Ramos (cell line): ENCODE measurements around the gene TFCP2L1.
"Not testable (repeated sequence)": the region's sequence is repeated elsewhere in the genome, so short reads cannot be mapped to it uniquely, and the experiment has no call there.

Source experiments
- in situ Hi-C: fragments of 300-500 bp; cut with MboI; formaldehyde crosslinking; loops from one replicate; pipeline ENCODE4 v1.14.3; 2022; ENCODE audit warnings: low sequenced_read_pairs; ENCODE audit not compliant: unreplicated experiment

TFCP2L1 gene

DNA sequence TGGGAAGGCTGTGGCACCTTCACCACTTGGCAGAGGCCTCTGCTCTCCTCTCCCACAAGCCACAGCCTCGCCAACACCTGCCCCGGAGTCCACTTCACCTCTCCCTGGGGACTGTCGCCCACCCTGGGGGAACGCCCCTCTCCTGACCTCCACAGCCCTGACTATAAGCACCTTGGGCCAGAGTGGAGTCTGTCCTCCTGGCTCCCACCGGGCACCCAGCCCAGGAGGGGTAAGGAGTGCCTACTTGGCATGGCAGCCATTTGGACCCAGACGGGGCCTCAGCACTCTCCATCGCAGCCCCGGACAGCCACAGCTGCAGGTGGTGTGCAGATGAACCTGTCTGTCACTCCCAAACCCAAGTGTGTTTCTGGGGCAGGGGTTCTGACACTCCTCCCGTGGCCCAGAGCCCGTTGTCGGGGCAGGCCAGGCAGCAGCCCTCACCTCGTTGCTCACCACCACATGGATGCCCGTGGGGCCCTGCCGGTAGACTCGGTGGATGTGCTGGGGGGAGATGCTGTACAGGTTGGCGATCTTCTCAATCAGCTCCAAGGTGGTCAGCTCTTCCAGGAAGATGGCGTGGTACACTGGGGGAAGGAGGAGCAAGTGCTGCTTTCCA is 53.5 kb downstream of the TFCP2L1 start:
- in situ Hi-C loops, result no loop called here

- in situ Hi-C loops, result no loop called here
Observed at GRCh38 chr2:121228521-121228920, 56.5 kb downstream of the TFCP2L1 start.

GRCh38 chr2:121227381-121228144 is 57.4 kb downstream of the TFCP2L1 start:
- in situ Hi-C loops, result not testable (repeated sequence)

GRCh38 chr2:121225681-121226080 is 59.3 kb downstream of the TFCP2L1 start:
- in situ Hi-C loops, result not testable (repeated sequence)

DNA sequence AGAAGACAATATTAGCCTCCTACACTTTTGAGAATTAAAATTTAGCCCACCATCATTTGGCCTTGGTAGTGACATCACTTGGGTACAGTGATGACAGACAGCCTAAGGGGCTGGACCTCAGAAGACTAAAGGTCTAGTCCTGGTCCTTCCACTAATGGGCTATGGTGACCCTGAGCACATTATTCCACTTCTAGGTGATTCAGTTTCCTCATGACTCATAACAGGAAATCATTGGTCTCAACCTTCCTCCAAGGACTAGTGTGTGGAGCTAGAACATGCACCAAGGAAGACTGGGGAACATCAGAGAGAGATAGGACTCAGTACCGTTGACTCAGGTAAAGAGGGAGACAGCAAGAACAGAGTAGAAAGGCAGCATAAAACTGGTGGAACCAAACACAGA is 64.0 kb downstream of the TFCP2L1 start:
- in situ Hi-C loops, result no loop called here

- in situ Hi-C loops, result no loop called here
Observed at GRCh38 chr2:121219866-121220265, 65.1 kb downstream of the TFCP2L1 start.

- in situ Hi-C loops, result no loop called here
Observed at GRCh38 chr2:121218386-121218938, 66.5 kb downstream of the TFCP2L1 start.

GRCh38 chr2:121217627-121218026 is 67.4 kb downstream of the TFCP2L1 start:
- in situ Hi-C loops, result no loop called here

- in situ Hi-C loops, result no loop called here
Observed at GRCh38 chr2:121214296-121214695, 70.7 kb downstream of the TFCP2L1 start.

DNA sequence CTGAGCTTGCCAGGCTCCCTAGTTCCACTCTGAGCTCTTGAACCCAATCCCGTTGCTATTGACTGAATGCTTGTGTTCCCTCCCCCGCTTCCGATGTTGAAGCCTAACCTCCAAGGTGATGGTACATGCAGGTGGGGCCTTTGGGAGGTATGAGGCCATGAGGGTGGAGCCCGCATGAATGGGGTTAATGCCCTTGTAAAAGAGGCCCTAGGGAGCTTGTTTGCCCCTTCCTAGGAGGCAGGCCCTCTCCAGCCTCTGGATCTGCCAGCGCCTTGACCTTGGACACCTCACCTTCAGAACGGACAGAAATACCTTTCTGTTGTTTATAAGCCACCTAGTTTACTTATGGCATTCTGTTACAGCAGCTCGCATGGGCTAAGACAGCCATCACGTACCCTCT is 71.6 kb downstream of the TFCP2L1 start:
- in situ Hi-C loops, result no loop called here

DNA sequence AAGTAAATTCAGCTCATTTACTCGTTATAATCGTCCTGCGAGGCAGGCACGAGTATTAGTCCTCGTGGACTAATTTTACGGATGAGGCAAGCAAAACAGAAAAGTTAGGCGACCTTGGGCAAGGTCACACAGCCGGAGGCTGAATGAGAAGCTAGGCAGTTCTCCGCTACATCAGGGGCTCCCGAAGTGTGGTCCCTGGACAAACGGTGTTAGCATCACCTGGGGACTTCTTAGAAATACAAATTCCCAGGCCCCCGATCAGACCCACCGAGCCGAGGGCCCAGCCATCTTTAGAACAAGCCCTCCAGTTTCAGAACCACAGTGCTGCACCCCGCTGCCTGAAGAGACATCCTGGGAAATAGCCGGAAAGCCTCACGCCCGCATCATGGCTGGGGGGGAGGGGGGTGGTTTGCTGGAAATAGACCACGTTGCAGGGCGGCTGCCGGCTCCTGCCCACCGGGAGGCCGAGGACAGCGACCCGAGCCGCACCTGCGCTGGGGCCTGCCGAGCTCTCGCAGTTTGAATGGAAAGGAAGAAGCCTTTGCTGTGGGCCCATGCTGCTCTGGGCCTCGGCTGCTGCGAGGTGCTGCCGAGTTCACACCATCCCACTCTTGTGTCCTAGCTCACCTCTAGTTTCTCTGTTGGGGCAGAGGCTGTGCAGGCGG is 72.2 kb downstream of the TFCP2L1 start:
- in situ Hi-C loops, result no loop called here

- in situ Hi-C loops, result no loop called here
Observed at GRCh38 chr2:121211689-121212151, 73.3 kb downstream of the TFCP2L1 start.

DNA sequence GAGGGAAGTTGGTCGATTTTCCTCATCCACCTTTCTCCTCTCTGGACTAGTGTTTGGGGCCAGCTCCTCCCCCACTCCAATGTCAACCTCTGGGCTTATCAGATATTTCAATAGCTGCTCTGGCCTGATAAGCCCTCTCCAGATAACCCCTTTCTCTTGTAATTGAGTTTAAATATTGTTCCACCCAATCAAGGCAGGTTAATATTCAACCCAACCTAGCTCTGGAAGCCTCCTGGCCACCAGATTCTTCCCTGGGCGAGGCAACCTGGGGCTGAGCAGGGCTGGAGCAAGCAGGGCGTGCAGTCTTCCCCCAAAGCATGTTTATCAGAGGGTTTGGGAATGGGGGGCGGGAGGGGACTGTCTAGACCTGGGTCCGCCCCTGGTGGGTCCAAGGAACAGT is 73.8 kb downstream of the TFCP2L1 start:
- in situ Hi-C loops, result no loop called here

DNA sequence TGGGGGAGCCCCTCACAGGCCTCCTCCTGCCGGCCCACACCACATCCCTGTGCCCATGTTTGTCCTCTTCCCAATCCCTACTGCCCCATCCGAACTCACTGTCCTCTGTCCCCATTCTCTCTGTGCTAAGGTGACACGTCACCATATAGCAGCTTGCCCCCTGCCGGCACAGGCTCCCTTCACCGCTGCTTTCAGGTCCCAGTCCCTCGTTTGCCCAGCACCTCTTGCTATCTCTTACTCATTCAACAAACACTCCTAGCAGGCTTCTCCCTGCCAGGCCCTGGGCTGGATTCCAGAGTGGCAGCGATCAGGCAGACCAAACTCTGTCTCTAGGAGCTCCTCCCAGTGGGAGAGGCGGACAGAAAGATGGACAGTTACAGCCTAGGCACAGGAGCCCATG is 74.3 kb downstream of the TFCP2L1 start:
- in situ Hi-C loops, result no loop called here

DNA sequence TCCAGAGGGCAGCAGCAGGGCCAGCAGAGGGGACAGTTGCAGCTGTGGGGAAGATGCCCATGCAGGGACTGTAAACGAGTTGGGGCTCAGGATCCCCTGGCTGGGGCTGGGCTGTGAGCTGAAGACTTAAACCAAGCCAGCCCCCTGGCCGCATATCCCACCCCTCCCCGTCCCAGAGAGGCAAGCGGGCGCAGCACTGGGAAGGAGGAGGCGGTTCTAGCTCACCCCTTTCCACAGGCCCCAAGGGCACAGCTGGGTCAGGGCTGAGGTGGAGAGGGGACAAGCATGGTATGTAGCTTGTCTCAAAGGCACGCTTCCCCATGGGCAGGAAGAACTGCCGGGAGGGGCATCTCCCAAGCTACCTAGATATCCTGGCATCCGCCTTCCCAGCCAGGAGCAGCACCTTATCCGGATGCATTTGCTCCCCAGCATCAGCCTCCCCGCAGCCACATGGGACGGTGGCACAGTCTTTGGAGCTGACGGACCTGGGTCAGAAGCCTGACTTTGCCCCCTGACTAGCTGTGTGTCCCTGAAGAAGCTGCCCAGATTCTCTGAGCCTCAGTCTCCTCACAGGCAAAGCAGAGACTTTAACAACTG is 75.9 kb downstream of the TFCP2L1 start:
- in situ Hi-C loops, result no loop called here

DNA sequence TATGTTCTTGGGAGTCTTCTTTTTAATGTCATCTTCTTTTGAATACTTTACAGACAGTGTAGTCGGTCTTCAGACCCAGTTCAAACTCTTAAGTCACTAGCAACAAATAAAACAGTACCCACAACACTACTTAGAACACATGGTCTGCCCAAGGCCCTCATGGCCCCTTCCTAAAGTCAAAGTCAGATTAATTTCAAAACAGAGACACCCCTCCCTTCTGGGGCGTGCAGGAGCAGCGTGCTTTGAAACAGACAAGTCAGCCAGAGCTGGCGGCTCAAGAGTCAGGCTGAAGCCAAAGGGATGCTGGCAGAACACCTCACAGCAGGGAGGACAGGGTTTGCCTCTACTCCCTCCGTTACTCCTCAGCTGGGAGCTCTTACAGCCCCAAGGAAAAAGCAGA is 77.5 kb downstream of the TFCP2L1 start:
- in situ Hi-C loops, result no loop called here

DNA sequence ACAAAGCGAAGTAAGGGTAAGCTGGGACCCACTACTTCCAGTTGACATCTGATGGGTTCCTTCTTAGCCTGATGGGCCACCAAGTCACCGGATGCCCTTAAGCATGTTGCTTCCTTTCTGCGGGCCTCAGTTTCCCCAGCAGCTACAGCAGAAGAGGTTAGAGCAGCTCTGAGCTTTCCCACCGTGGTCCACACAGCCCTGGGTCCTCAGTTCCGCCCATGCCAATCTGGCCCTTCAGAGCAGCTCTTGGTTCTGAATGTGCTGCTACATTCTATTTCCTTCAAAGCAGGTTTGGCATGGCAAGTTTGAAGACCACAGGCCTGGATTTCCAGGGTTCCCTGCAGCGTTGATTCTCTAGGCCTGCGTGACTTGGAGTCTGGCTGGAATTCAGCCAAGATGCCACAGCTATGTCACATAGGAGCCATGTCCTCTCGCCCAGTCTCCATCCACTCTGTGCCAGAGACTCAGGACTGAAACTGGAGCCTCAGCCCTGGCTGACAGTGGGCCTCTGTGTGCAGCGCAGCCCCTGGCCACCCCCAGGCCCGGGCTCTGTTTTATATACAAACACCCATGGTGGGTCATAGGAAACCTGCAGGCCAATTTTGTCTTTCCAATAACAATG is 79.6 kb downstream of the TFCP2L1 start:
- in situ Hi-C loops, result no loop called here

DNA sequence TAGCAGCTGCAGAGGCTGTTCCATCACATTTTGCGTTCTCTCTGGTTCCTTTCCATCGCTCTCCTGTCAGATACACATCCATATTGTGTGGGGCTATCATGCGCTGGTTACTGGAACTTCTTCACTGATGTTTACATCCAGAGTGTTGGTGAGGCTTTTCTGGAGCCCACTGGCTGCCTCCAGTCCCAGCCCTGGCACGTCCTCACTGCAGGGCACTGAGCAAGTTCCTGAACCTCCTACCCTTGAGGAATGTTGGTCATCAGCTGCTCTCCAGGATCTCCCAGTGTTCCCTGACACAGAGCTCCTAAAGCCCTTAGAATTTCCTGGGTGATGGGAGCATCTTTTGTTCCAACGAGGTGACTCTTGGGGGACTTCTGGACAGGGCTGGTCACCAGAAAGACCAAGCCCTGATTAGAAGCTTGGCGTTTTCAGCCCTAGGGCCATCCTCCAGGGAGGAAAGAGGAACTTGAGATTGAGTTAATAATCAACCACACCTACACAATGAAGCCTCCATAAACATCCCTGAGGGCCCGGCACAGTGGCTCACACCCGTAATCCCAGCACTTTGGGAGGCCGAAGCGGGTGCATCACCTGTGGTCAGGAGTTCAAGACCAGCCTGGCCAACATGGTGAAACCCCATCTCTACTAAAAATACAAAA is 81.3 kb downstream of the TFCP2L1 start:
- in situ Hi-C loops, result no loop called here

GRCh38 chr2:121202541-121203310 is 82.3 kb downstream of the TFCP2L1 start:
- in situ Hi-C loops, result no loop called here
